ENCODE results near the gene CALML3. TPM values are rescaled to one million over a fixed set of nuclear protein-coding genes. Genes with fewer than 3 reads are reported as not detected.

The CALML3 gene
- total and polyA plus RNA-seq, 2 of the 8 experiments (the other 6 are each of a cell fraction or from before 2014, with no cell fraction given) = not detected

GRCh38 chr10:5540080-5540479, 15.3 kb downstream of the CALML3 start:
- H2BK120ac ChIP-seq (replicated peaks; ENCODE audit: low read depth, low read length) = no peak overlapping the region
- no peak overlapping the region for H2BK12ac ChIP-seq (ENCODE audit: low read depth, low read length)
- ChIA-PET POLR2A (ENCODE audit: partially characterized antibody) (no interaction called here), CTCF (ENCODE audit: partially characterized antibody) (interaction anchor here (1.1 kb wide), 1 partner anchor 8 kb away, joined by 3 read pairs; no protein-coding TSS in a partner anchor)
- 94% methylated on average over 9 of the region's 9 CpGs; no CpG with 5 or more reads in 1 of the 2 experiments for WGBS, 2 experiments (ENCODE audit: extremely low coverage in 1 of 2, insufficient coverage in 1 of 2, insufficient read length in 1 of 2, insufficient replicate concordance in 2 of 2, low coverage in 1 of 2, low lambda C conversion rate in 2 of 2, missing lambda C conversion rate in 1 of 2)
- H2BK20ac ChIP-seq (ENCODE audit: low read length) = no peak overlapping the region
- H3K9me3 ChIP-seq (ENCODE audit: insufficient read depth in 2 of 2, low read depth in 1 of 2, low read length in 1 of 2) = peaks cover 5 to 12% of the 10 kb centered on the region in 2 experiments; a peak in 2 of 4 replicates
- no peak overlapping the region for H3K4me3 ChIP-seq (ENCODE audit: extremely low read depth in 1 of 4, insufficient read depth in 2 of 4, low read depth in 3 of 4, low read length in 4 of 4)
- H3K4me1 ChIP-seq (replicated peaks in 1 of 4; ENCODE audit: control insufficient read depth in 3 of 4, insufficient read depth in 4 of 4, low read length in 3 of 4) = no peaks in the 10 kb centered on the region
- H3K79me1 ChIP-seq (ENCODE audit: low read depth, low read length) = no peaks in the 10 kb centered on the region
- H3K14ac ChIP-seq (ENCODE audit: insufficient read length) = no peak overlapping the region
- H4K5ac ChIP-seq (ENCODE audit: insufficient read length, low read depth, low read length) = no peak overlapping the region
- no peak overlapping the region for H4K91ac ChIP-seq (replicated peaks; ENCODE audit: insufficient read length, low read length)
- no peaks in the 10 kb centered on the region for H3K23me2 ChIP-seq (ENCODE audit: low read depth, low read length)
- no peak overlapping the region for H3K9ac ChIP-seq (replicated peaks in 1 of 4; ENCODE audit: extremely low read depth in 1 of 4, low read depth in 3 of 4, low read length in 3 of 4)
- no peak overlapping the region for H4K8ac ChIP-seq (ENCODE audit: extremely low read depth, insufficient read depth, low read length)
- no peak overlapping the region for H3K18ac ChIP-seq (ENCODE audit: extremely low read depth, low read length)
- DNase-seq (ENCODE audit: low read depth in 1 of 2, low spot score in 2 of 2) (no peak), FAIRE-seq (no peak)
- H2BK5ac ChIP-seq (ENCODE audit: low read depth, low read length) = no peak overlapping the region
- no peak overlapping the region for H3K4me2 ChIP-seq (ENCODE audit: insufficient read depth in 1 of 2, low read depth in 2 of 2, low read length in 2 of 2)
- H4K20me1 ChIP-seq (replicated peaks in 1 of 2; ENCODE audit: control insufficient read depth in 1 of 2, insufficient read depth in 2 of 2, low read length in 2 of 2) = no peaks in the 10 kb centered on the region
- H2AK5ac ChIP-seq (ENCODE audit: low read depth, low read length) = no peak overlapping the region
- H2AFZ ChIP-seq (ENCODE audit: low read length) = no peak overlapping the region
- no peak overlapping the region for H3K27ac ChIP-seq (ENCODE audit: low read depth, low read length)
- H3K23ac ChIP-seq (ENCODE audit: insufficient read length) = no peak overlapping the region
- H2BK15ac ChIP-seq (ENCODE audit: low read length) = no peak overlapping the region
- no peak overlapping the region for H3K56ac ChIP-seq (replicated peaks; ENCODE audit: insufficient read length, low read depth, low read length)
- no peak overlapping the region for H3K4ac ChIP-seq (replicated peaks; ENCODE audit: insufficient read length, low read depth, low read length)
- H3K79me2 ChIP-seq (ENCODE audit: control insufficient read depth in 1 of 2, insufficient read depth in 2 of 2, low read length in 2 of 2) = no peaks in the 10 kb centered on the region
- H3K27me3 ChIP-seq (replicated peaks in 1 of 4; ENCODE audit: control insufficient read depth in 3 of 4, extremely low read depth in 1 of 4, insufficient read depth in 3 of 4, low read length in 3 of 4) = no peaks in the 10 kb centered on the region
- H3K36me3 ChIP-seq (ENCODE audit: control insufficient read depth in 2 of 4, insufficient read depth in 4 of 4, low read length in 3 of 4) = no peaks in the 10 kb centered on the region
- TF ChIP-seq NRF1 (IDR thresholded peaks at IDR 0.05; ENCODE audit: low read depth, low read length) = no peak
- TF ChIP-seq CTCF (IDR thresholded peaks at IDR 0.05; ENCODE audit: control extremely low read depth in 1 of 3, insufficient read depth in 1 of 3, low read depth in 1 of 3, low read length in 3 of 3) = no peak
- TF ChIP-seq SAP30 (IDR thresholded peaks at IDR 0.05; ENCODE audit: insufficient read depth, insufficient replicate concordance, low read length) = no peak

Measured in H1 (cell line).